CD4-positive, alpha-beta T cell treated with Interleukin-2 at 100 ng/mL for 4 hours (primary cell): ENCODE results near the gene CFAP57.

Source experiments
- DNase-seq: peaks from one replicate; pipeline ENCODE4 v3.0.0-alpha.2; 2020; ENCODE audit warnings: low spot score

CFAP57 gene

GRCh38 chr1:43227143-43227764 is 55.1 kb downstream of the CFAP57 start:
- peak; percentile 77 for DNase-seq

GRCh38 chr1:43229826-43230780 is 58.0 kb downstream of the CFAP57 start:
- DNase-seq, result no peak

GRCh38 chr1:43232074-43232473 is 59.9 kb downstream of the CFAP57 start:
- no peak for DNase-seq

- no peak for DNase-seq
These were observed 60.4 kb downstream of the CFAP57 start for GRCh38 chr1:43232482-43232881.

- DNase-seq, result no peak
These were observed 61.5 kb downstream of the CFAP57 start for GRCh38 chr1:43233631-43234030.

GRCh38 chr1:43234267-43234666 is 62.1 kb downstream of the CFAP57 start:
- no peak for DNase-seq

- DNase-seq, result no peak
These were observed 62.9 kb downstream of the CFAP57 start for GRCh38 chr1:43235040-43235439.

GRCh38 chr1:43235451-43236121 is 63.5 kb downstream of the CFAP57 start:
- no peak for DNase-seq

- DNase-seq, result no peak
These were observed 65.0 kb downstream of the CFAP57 start for GRCh38 chr1:43237121-43237520.

GRCh38 chr1:43238085-43238484 is 66.0 kb downstream of the CFAP57 start:
- DNase-seq, result no peak

GRCh38 chr1:43238991-43239469 is 66.9 kb downstream of the CFAP57 start:
- no peak for DNase-seq

- no peak for DNase-seq
These were observed 67.4 kb downstream of the CFAP57 start for GRCh38 chr1:43239484-43239883.

- no peak for DNase-seq
These were observed 69.3 kb downstream of the CFAP57 start for GRCh38 chr1:43241413-43241836.

- DNase-seq, result no peak
These were observed 71.2 kb downstream of the CFAP57 start for GRCh38 chr1:43243299-43243698.

- no peak for DNase-seq
These were observed 74.5 kb downstream of the CFAP57 start for GRCh38 chr1:43246466-43247213.

GRCh38 chr1:43247256-43247921 is 75.3 kb downstream of the CFAP57 start:
- DNase-seq, result no peak

GRCh38 chr1:43250351-43250761 is 78.2 kb downstream of the CFAP57 start:
- DNase-seq, result no peak

GRCh38 chr1:43251024-43251423 is 78.9 kb downstream of the CFAP57 start:
- DNase-seq, result no peak

GRCh38 chr1:43252225-43252624 is 80.1 kb downstream of the CFAP57 start:
- no peak for DNase-seq

- DNase-seq, result no peak
These were observed 81.0 kb downstream of the CFAP57 start for GRCh38 chr1:43253173-43253572.

- no peak for DNase-seq
These were observed 81.7 kb downstream of the CFAP57 start for GRCh38 chr1:43253876-43254275.
